Renal cortical epithelial cell (primary cell): ENCODE results near the gene MINDY2. TPM values are rescaled to one million over a fixed set of nuclear protein-coding genes. Genes with fewer than 3 reads are reported as not detected.
"Not testable (repeated sequence)": the region's sequence is repeated elsewhere in the genome, so short reads cannot be mapped to it uniquely, and the experiment has no call there.

Source experiments
- DNase-seq: peaks from one replicate; pipeline ENCODE4 v3.0.0-alpha.2; 2011; ENCODE audit warnings: low read depth
- total RNA-seq: library from RNA; depleted of rRNA; stranded (reverse); fragments of >200 nt; gene quantifications from 2 replicates; pipeline ENCODE4 v1.2.3, GENCODE V29; 2014

Gene MINDY2
- total RNA-seq, 1 donor from 2014 or later: 48.3 TPM

GRCh38 chr15:58749532-58750337, 21.4 kb upstream of the MINDY2 start, which contains the start of gene ADAM10:
TSS of gene ADAM10 (minus strand) at chr15:58749707. CDS start at chr15:58749534, 173 bp downstream.
- peak; percentile 92 for DNase-seq

- no peak for DNase-seq
These were observed 18.4 kb upstream of the MINDY2 start for GRCh38 chr15:58752716-58753115.

GRCh38 chr15:58755350-58755749, 15.8 kb upstream of the MINDY2 start:
- DNase-seq: no peak

GRCh38 chr15:58755956-58756355, 15.1 kb upstream of the MINDY2 start:
- DNase-seq: peak; percentile 57

- DNase-seq: no peak
These were observed 13.0 kb upstream of the MINDY2 start for GRCh38 chr15:58758141-58758540.

- no peak for DNase-seq
These were observed 10.6 kb upstream of the MINDY2 start for GRCh38 chr15:58760385-58761009.

GRCh38 chr15:58761010-58761388, 10.1 kb upstream of the MINDY2 start:
- DNase-seq: no peak

- no peak for DNase-seq
These were observed 8.8 kb upstream of the MINDY2 start for GRCh38 chr15:58762285-58762684.

- DNase-seq: no peak
These were observed 8.4 kb upstream of the MINDY2 start for GRCh38 chr15:58762731-58763130.

- no peak for DNase-seq
These were observed 6.6 kb upstream of the MINDY2 start for GRCh38 chr15:58764468-58764867.

GRCh38 chr15:58766290-58766689, 4.8 kb upstream of the MINDY2 start:
- DNase-seq: no peak

- not testable (repeated sequence) for DNase-seq
These were observed 2.5 kb upstream of the MINDY2 start for GRCh38 chr15:58768601-58769004.

- peak; percentile 80 for DNase-seq
These were observed 614 bp upstream of the MINDY2 start for GRCh38 chr15:58770519-58770856.

- DNase-seq: no peak
These were observed 634 bp downstream of the MINDY2 start for GRCh38 chr15:58771621-58772250.

- no peak for DNase-seq
These were observed 1.9 kb downstream of the MINDY2 start for GRCh38 chr15:58773024-58773423.

- no peak for DNase-seq
These were observed 4.3 kb downstream of the MINDY2 start for GRCh38 chr15:58775402-58775801.

- DNase-seq: no peak
These were observed 6.0 kb downstream of the MINDY2 start for GRCh38 chr15:58777107-58777506.

GRCh38 chr15:58779554-58779953, 8.5 kb downstream of the MINDY2 start:
- DNase-seq: no peak

GRCh38 chr15:58785355-58785754, 14.3 kb downstream of the MINDY2 start:
- no peak for DNase-seq

- no peak for DNase-seq
These were observed 17.1 kb downstream of the MINDY2 start for GRCh38 chr15:58788056-58788710.

- peak; percentile 86 for DNase-seq
These were observed 22.8 kb downstream of the MINDY2 start for GRCh38 chr15:58793862-58794261.

GRCh38 chr15:58795825-58796224, 24.7 kb downstream of the MINDY2 start:
- no peak for DNase-seq
